ENCODE results near the gene RCOR2.

RCOR2 gene

DNA sequence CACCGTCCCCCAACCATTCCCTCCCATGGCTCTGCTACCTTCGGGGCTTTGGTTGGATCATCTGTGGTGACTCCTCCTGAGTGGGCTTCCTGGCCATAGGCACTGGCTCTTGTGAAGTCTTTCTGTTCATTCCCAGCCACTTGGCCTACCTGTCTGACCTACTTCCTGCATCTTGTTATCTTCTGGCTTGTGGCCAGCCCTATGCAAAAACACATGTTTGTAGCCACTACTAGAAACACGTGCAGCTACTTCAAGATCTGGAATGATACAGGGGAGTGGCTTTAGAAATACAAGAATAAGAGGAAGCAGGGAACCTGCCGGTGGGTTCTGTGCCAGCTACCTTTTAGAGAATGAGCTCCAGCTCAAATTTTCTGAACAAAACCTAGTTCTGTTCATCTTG, 20.9 kb downstream of the RCOR2 start:
- no peak for DNase-seq (ENCODE audit: low read depth)
- TF ChIP-seq, protein P1, sequence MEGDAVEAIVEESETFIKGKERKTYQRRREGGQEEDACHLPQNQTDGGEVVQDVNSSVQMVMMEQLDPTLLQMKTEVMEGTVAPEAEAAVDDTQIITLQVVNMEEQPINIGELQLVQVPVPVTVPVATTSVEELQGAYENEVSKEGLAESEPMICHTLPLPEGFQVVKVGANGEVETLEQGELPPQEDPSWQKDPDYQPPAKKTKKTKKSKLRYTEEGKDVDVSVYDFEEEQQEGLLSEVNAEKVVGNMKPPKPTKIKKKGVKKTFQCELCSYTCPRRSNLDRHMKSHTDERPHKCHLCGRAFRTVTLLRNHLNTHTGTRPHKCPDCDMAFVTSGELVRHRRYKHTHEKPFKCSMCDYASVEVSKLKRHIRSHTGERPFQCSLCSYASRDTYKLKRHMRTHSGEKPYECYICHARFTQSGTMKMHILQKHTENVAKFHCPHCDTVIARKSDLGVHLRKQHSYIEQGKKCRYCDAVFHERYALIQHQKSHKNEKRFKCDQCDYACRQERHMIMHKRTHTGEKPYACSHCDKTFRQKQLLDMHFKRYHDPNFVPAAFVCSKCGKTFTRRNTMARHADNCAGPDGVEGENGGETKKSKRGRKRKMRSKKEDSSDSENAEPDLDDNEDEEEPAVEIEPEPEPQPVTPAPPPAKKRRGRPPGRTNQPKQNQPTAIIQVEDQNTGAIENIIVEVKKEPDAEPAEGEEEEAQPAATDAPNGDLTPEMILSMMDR (conservative IDR thresholded peaks at IDR 0.05; ENCODE audit: low read length), result no peak
- H3K4me3 ChIP-seq (ENCODE audit: low read length), result no peak overlapping the region

DNA sequence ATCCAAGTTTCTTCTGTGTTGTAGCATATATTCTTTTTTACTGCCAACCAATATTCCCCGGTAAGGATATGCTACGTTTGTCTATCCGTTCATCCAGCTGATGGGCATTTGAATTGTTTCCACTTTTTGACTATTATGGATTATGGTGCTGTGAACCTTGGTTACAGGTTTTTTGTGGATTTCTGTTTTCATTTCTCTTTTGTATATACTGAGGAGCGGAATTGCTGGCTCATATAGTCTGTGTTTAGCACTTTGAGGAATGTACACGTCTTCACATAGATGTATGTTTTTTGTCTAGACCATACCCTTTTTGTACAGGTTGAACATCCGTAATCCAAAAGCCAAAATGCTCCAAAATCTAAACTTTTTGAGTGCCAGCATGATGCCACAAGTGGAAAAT, 23.6 kb downstream of the RCOR2 start:
- no peak for DNase-seq (ENCODE audit: low read depth)
- H3K4me3 ChIP-seq (ENCODE audit: low read length), result no peak overlapping the region
- TF ChIP-seq, protein P1 (conservative IDR thresholded peaks at IDR 0.05; ENCODE audit: low read length), result no peak

DNA sequence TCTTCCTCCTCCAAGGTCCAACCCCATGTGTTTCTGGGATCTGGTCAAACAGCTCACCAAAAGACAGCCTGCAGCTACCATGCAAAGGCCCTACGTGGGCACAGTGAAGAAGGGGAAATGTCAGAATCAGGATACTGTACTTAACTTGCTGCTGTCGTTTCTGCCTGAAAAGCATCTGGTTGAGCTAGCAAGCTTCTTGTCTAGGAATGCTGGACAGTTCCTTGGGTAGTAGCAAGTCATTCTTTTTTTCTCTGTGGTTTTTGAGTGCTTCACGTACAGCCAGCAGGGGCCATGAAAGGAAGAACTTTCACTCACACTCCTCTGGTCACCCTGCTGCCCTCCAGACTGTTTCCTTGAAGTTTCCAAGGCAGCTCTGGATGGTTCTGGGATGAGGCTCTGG, 24.7 kb downstream of the RCOR2 start:
- TF ChIP-seq, protein P1 (conservative IDR thresholded peaks at IDR 0.05; ENCODE audit: low read length), result no peak; the same call in 1 of the 2 replicates
- no peak overlapping the region for H3K4me3 ChIP-seq (ENCODE audit: low read length)
- DNase-seq (ENCODE audit: low read depth), result peak; percentile 53

DNA sequence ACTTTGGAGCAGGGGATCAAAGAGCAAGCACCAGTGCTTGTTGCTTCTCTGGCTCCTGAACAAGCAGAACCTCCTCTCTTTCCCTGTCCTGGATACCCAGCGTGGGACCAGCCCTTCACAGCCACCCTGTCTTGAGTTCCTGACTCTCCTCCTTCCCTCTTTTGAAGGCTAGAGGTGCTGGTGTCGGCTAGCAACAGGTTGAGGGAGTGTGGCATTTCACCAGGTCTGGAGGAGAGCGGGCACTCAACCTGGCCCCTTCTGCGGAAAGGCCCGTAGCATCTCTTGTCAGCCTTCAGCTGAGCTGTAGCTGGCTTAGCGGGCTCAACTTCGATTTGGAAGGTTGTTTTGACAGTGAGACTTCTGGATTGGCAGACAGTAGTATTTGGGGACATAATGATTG, 26.6 kb downstream of the RCOR2 start:
- TF ChIP-seq, protein P1 (conservative IDR thresholded peaks at IDR 0.05; ENCODE audit: low read length), result no peak

DNA sequence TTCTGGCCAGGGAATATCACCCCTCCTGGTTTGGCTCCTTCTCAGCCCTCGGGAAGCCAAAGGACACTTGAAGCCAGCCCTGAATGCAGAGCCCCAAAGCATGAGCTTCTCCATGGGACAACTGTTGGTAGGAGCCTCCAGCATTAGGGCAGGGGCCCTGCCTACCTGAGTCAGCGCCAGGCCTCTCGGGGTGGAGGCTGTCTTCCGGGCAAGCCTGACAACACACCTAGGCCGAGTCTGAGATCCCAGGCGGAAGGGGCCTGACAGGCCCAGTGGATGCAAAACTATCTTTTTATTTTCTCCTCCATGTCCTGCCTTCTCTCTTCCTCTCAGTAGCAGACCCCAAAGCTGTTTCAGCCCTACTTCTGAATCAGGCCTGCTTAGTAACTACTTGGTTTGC, 27.6 kb downstream of the RCOR2 start:
- no peak overlapping the region for H3K4me3 ChIP-seq (ENCODE audit: low read length)
- no peak for DNase-seq (ENCODE audit: low read depth)
- TF ChIP-seq, protein P1 (conservative IDR thresholded peaks at IDR 0.05; ENCODE audit: low read length), result no peak

More for the DNA sequence above, 26.6 kb downstream of the RCOR2 start:
- DNase-seq (ENCODE audit: low read depth), result no peak
- no peak overlapping the region for H3K4me3 ChIP-seq (ENCODE audit: low read length)

DNA sequence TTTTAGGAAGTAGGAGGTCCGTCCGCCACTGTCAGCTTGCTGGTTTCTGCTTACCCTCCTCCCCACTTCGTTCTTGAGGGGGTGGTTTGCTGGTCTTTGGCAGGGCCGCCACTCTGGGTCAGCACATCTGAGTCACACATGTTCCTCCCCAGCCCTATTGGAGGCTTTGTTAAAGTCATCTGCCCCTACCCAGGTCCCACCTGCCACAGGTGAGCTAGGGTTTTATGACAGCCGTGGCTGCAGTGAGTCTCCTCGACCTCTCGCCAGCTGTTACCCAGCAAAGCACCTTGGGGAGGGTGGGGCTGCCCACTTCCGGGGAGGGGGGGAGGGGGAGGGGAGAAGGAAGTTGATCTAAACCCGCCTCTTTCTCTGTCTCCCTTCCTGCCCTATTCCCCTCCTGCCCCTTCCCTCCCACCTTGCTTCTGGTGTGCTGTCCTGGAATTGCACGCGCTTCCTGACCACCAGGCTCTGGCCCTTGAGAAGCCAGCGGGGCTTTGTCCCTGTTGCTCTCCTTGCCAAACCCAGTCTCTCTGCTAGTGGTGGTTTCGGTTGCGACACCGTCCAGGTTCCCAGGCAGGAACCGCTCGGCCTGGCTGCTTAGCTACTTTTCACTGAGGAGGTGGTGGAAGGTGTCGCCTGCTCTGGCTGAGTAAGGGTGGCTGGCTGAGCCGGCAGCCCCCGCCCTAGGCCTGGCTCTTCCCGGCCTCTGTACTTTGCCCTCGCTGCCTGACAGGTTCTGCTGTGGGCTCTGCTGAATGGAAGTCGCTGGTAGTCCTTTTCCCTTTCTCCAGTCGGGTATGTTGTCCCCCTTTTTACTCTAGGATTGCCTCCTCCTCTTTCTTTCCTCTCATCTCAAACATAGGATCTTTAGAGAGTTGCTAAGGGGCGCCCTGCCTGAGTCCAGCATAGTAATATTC, 28.5 kb downstream of the RCOR2 start:
- DNase-seq (ENCODE audit: low read depth), result peak; percentile 64
- peak overlapping the region; percentile 13; the same call in 1 of the 2 replicates for H3K4me3 ChIP-seq (ENCODE audit: low read length)
- TF ChIP-seq, protein P1 (conservative IDR thresholded peaks at IDR 0.05; ENCODE audit: low read length), result no peak

All from AG10803 (cell line).